Adrenal gland (tissue), 5 donors: ENCODE measurements around the gene CMYA5.

Experiments
- POLR2A ChIP-seq, 2 donors: fragments of 450-650 bp; IDR thresholded peaks; one replicate each; pipeline ENCODE4 v1.6.1; 2017; ENCODE audit warnings: antibody characterized with exemption in 2 of 2, mild to moderate bottlenecking in 2 of 2, moderate library complexity in 1 of 2
- TF ChIP-seq, protein P1 (sequence below), 6 experiments: fragments of 450-650 bp in 4 of 6; fragments of 200-600 bp in 2 of 6; sonication (generic) in 1 of 6; IDR thresholded peaks; 1 replicate in 5 of 6; 2 replicates in 1 of 6; pipeline versions ENCODE4 v1.5.1 to v1.8.0; 2016 to 2021; ENCODE audit warnings: antibody characterized with exemption in 6 of 6, mild to moderate bottlenecking in 2 of 6, moderate library complexity in 1 of 6
- donor health status: DM: no; HTN: no; CAD: no.

DNA sequence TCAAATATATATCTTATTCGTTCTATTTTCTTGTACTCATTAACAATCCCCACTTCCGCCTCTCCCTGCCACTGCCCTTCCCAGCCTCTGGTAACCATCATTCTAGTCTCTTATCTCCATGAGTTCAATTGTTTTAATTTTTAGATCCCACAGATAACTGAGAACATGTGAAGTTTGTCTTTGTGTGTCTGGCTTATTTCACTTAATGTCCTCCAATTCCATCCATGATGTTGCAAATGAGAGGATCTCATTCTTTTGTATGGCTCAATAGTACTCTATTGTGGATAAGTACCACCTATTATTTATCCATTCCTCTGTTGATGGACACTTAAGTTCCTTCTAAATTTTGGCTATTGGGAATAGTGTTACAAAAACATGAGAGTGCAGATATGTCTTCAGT is 17.2 kb upstream of the CMYA5 start:
- TF ChIP-seq POLR2A (IDR thresholded peaks at IDR 0.05): no peak
- TF ChIP-seq, protein P1, sequence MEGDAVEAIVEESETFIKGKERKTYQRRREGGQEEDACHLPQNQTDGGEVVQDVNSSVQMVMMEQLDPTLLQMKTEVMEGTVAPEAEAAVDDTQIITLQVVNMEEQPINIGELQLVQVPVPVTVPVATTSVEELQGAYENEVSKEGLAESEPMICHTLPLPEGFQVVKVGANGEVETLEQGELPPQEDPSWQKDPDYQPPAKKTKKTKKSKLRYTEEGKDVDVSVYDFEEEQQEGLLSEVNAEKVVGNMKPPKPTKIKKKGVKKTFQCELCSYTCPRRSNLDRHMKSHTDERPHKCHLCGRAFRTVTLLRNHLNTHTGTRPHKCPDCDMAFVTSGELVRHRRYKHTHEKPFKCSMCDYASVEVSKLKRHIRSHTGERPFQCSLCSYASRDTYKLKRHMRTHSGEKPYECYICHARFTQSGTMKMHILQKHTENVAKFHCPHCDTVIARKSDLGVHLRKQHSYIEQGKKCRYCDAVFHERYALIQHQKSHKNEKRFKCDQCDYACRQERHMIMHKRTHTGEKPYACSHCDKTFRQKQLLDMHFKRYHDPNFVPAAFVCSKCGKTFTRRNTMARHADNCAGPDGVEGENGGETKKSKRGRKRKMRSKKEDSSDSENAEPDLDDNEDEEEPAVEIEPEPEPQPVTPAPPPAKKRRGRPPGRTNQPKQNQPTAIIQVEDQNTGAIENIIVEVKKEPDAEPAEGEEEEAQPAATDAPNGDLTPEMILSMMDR (IDR thresholded peaks at IDR 0.05): no peak
